Endothelial cell of umbilical vein (primary cell): Measurements from ENCODE around the gene C12orf50. TPM values are rescaled to one million over a fixed set of nuclear protein-coding genes. Genes with fewer than 3 reads are reported as not detected.

Source experiments
- BruUV-seq: library from RNA; stranded (reverse); fragments of 400-500 nt; replicated peaks from 2 replicates; lab custom pipeline; 2021; lab: Mats Ljungman, UMichigan
- CTCF ChIA-PET: fragments of 300-600, 350-600 bp; sonication (Branson Sonifier 250); formaldehyde crosslinking; loops from one replicate; lab custom pipeline; 2021; ENCODE audit warnings: antibody characterized with exemption, inconsistent platforms; lab: Charles Lee
- POLR2A ChIA-PET: fragments of 300-600, 350-600 bp; sonication (Branson Sonifier 250); formaldehyde crosslinking; loops from one replicate; lab custom pipeline; 2021; ENCODE audit warnings: antibody characterized with exemption, inconsistent platforms; lab: Charles Lee
- DNase-seq: peaks from one replicate; pipeline ENCODE4 v3.0.0-alpha.2; 2011; ENCODE audit warnings: low read depth, low spot score
- FAIRE-seq: peaks from 2 replicates; lab custom pipeline; 2011; peaks lifted over from hg19 to GRCh38; lab: Jason Lieb, UNC
- H2AFZ ChIP-seq: 2 replicates; pipeline ENCODE4 v1.6.0; 2012; ENCODE audit warnings: low read depth, low read length, control low read depth, inconsistent platforms
- H3K27ac ChIP-seq: 2 replicates; pipeline ENCODE4 v1.5.1; 2011; ENCODE audit warnings: low read depth, mild to moderate bottlenecking, control low read depth, low read length, moderate library complexity; ENCODE audit not compliant: insufficient read depth
- H3K27me3 ChIP-seq, 2 experiments: 2 replicates each; pipeline versions ENCODE4 v1.6.0 to v1.6.1; 2011; ENCODE audit warnings: low read length in 2 of 2, mixed read lengths in 1 of 2; ENCODE audit not compliant: control insufficient read depth in 2 of 2, insufficient read depth in 2 of 2
- H3K36me3 ChIP-seq, 2 experiments: 2 replicates in 1 of 2; 3 replicates in 1 of 2; pipeline ENCODE4 v1.5.1; 2011; ENCODE audit warnings: low read length in 2 of 2, mild to moderate bottlenecking in 1 of 2, moderate library complexity in 1 of 2; ENCODE audit not compliant: control insufficient read depth in 2 of 2, insufficient read depth in 2 of 2; ENCODE audit errors: extremely low read depth in 1 of 2
- H3K4me1 ChIP-seq: 3 replicates; pipeline ENCODE4 v1.5.1; 2011; ENCODE audit warnings: mild to moderate bottlenecking, low read length; ENCODE audit not compliant: control insufficient read depth, insufficient read depth; ENCODE audit errors: extremely low read depth
- H3K4me2 ChIP-seq: 2 replicates; pipeline ENCODE4 v1.6.1; 2011; ENCODE audit warnings: low read length, control low read depth, mixed read lengths; ENCODE audit not compliant: insufficient read depth
- H3K4me3 ChIP-seq, 3 experiments: fragments of 200-600 bp in 1 of 3; sonication (generic), shearing (Covaris generic) in 1 of 3; replicated peaks in 1 of 3; 2 replicates each; pipeline ENCODE4 v1.5.1; 2011 to 2016; ENCODE audit warnings: control low read depth in 3 of 3, low read length in 3 of 3, mild to moderate bottlenecking in 2 of 3, inconsistent platforms in 1 of 3, low read depth in 1 of 3, moderate library complexity in 1 of 3; ENCODE audit not compliant: insufficient read depth in 1 of 3
- H3K79me2 ChIP-seq: 2 replicates; pipeline ENCODE4 v1.6.0; 2012; ENCODE audit warnings: low read length, inconsistent platforms; ENCODE audit not compliant: control insufficient read depth, insufficient read depth
- H3K9ac ChIP-seq: replicated peaks from 2 replicates; pipeline ENCODE3; 2011; ENCODE audit warnings: low read length, control low read depth; ENCODE audit not compliant: insufficient read depth; ENCODE audit errors: extremely low read depth
- H3K9me1 ChIP-seq: replicated peaks from 3 replicates; pipeline ENCODE4 v1.6.0; 2011; ENCODE audit warnings: mild to moderate bottlenecking, low read length; ENCODE audit not compliant: control insufficient read depth, insufficient read depth; ENCODE audit errors: extremely low read depth
- H3K9me3 ChIP-seq: replicated peaks from 2 replicates; pipeline ENCODE4 v1.5.1; 2012; ENCODE audit warnings: low read length, inconsistent platforms; ENCODE audit not compliant: control insufficient read depth, insufficient read depth
- H4K20me1 ChIP-seq: replicated peaks from 2 replicates; pipeline ENCODE3; 2011; ENCODE audit warnings: mild to moderate bottlenecking, low read length; ENCODE audit not compliant: control insufficient read depth, insufficient read depth; ENCODE audit errors: extremely low read depth
- EZH2 ChIP-seq: IDR thresholded peaks from 2 replicates; pipeline ENCODE4 v1.6.1; 2012; ENCODE audit warnings: borderline replicate concordance, low read depth, mild to moderate bottlenecking, moderate library complexity, low read length, inconsistent platforms; ENCODE audit not compliant: severe bottlenecking
- FOS ChIP-seq: IDR thresholded peaks from 2 replicates; pipeline ENCODE4 v1.6.1; 2011; ENCODE audit warnings: mild to moderate bottlenecking, low read length, moderate library complexity, borderline replicate concordance; ENCODE audit not compliant: insufficient read depth
- GATA2 ChIP-seq: IDR thresholded peaks from 2 replicates; pipeline ENCODE4 v1.7.0; 2011; ENCODE audit warnings: low read depth, mild to moderate bottlenecking, moderate library complexity, mixed read lengths, low read length; ENCODE audit not compliant: insufficient read length, insufficient read depth
- JUN ChIP-seq: IDR thresholded peaks from 2 replicates; pipeline ENCODE4 v1.6.1; 2011; ENCODE audit warnings: borderline replicate concordance, low read depth; ENCODE audit not compliant: insufficient read length, insufficient read depth
- MYC ChIP-seq: IDR thresholded peaks from one replicate; pipeline ENCODE4 v1.6.1; 2011; ENCODE audit warnings: mild to moderate bottlenecking, low read depth, low read length
- POLR2A ChIP-seq: IDR thresholded peaks from 2 replicates; pipeline ENCODE4 v1.6.1; 2012; ENCODE audit warnings: low read depth, mild to moderate bottlenecking, control low read depth, low read length
- POLR2AphosphoS5 ChIP-seq: IDR thresholded peaks from 2 replicates; pipeline ENCODE4 v1.6.1; 2012; ENCODE audit warnings: low read depth, mild to moderate bottlenecking, control low read depth, low read length, moderate library complexity; ENCODE audit not compliant: insufficient read depth
- dilution Hi-C: fragments of 300-500 bp; cut with MboI; formaldehyde crosslinking; loops from one replicate; pipeline ENCODE4 v1.15.0; 2019; ENCODE audit warnings: low sequenced_read_pairs; ENCODE audit not compliant: extremely low pct_ligation_motif_present
- intact Hi-C: fragments of 100-400 bp; cut with micrococcal nuclease; formaldehyde crosslinking; loops from one replicate; pipeline ENCODE4 v1.10.0; 2022
- polyA plus RNA-seq, 4 experiments: library from polyadenylated mRNA; depleted of rRNA in 3 of 4; stranded (reverse) in 3 of 4; unstranded in 1 of 4; fragments of >200 nt; gene quantifications; 2 replicates each; pipeline versions ENCODE4 v1.2.1 to v1.2.3, GENCODE V29; 2011 to 2012; ENCODE audit warnings: missing spikeins in 1 of 4
- total RNA-seq: library from RNA; stranded (reverse); gene quantifications from 2 replicates; pipeline ENCODE4 v1.2.3, GENCODE V29; 2021
- TF ChIP-seq, protein P1 (sequence below): IDR thresholded peaks from 2 replicates; pipeline ENCODE4 v1.6.1; 2011; ENCODE audit not compliant: insufficient read depth, insufficient read length
- TF ChIP-seq, protein P2 (sequence below), 2 donors: IDR thresholded peaks; 1 replicate in 1 of 2; 2 replicates in 1 of 2; pipeline ENCODE4 v1.5.1; 2011; ENCODE audit warnings: low read length in 2 of 2, mild to moderate bottlenecking in 2 of 2, moderate library complexity in 2 of 2, control low read depth in 1 of 2, inconsistent platforms in 1 of 2, low read depth in 1 of 2; ENCODE audit not compliant: insufficient read depth in 1 of 2; ENCODE audit errors: extremely low read depth in 1 of 2

C12orf50 gene
- total and polyA plus RNA-seq, 2 donors (not counting 3 experiments of a cell fraction or from before 2014, with no cell fraction given) = 0.31 TPM; not detected in 1

DNA sequence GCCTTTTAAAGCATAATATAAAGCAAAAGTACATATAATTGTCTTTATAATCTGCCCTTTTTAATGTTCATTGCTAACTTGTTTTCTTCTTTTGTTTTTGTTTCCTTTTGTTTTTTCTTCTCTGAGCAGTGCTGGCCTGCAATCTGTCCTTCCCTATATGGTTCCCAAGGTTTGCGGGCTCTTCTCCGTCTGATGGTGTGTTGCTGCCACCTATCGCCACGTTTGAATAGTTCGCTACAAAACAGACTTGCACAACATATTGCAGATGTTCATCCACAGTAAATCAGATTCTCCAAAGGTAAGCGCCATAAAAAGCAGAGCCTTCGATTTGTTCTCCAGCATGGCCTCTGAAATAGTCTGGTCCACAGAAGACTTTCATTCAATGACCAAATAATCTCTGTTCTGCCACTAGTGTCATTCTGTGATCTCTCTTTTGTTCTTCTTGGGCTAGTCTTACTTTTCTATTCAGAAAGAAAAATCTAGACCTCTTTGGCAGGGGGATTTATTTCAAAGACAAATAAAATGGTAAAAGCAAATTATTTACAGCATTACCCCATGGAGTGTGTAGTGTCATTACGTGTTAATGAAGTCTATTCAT lies 33.5 kb downstream of the C12orf50 start:
- no peaks in the 10 kb centered on the region for H4K20me1 ChIP-seq
- H2AFZ ChIP-seq = peak overlapping the region; percentile 13
- H3K9ac ChIP-seq = no peak overlapping the region
- BruUV-seq = no TSS peak
- H3K4me3 ChIP-seq = no peak overlapping the region
- dilution Hi-C loops (no loop called here), intact Hi-C loops (loop anchor here (5.0 kb wide), 2 partner anchors 128 to 148 kb away; no protein-coding TSS in a partner anchor)
- H3K27ac ChIP-seq = no peak overlapping the region
- H3K79me2 ChIP-seq = no peaks in the 10 kb centered on the region
- H3K4me2 ChIP-seq = no peak overlapping the region
- H3K9me1 ChIP-seq = no peaks in the 10 kb centered on the region
- FAIRE-seq (peak; percentile 94), DNase-seq (peak; percentile 74)
- no peaks in the 10 kb centered on the region for H3K4me1 ChIP-seq
- ChIA-PET POLR2A (no interaction called here), CTCF (interaction anchor here (1.3 kb wide), 1 partner anchor 8 kb away, joined by 3 read pairs; no protein-coding TSS in a partner anchor)
- no peaks in the 10 kb centered on the region for H3K9me3 ChIP-seq
- H3K36me3 ChIP-seq = no peaks in the 10 kb centered on the region
- H3K27me3 ChIP-seq = no peaks in the 10 kb centered on the region
- TF ChIP-seq POLR2AphosphoS5 (no peak), EZH2 (no peak), JUN (no peak), POLR2A (no peak), MYC (no peak), FOS (no peak), GATA2 (no peak)
- TF ChIP-seq, protein P1, sequence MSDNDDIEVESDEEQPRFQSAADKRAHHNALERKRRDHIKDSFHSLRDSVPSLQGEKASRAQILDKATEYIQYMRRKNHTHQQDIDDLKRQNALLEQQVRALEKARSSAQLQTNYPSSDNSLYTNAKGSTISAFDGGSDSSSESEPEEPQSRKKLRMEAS = no peak
- TF ChIP-seq, protein P2, sequence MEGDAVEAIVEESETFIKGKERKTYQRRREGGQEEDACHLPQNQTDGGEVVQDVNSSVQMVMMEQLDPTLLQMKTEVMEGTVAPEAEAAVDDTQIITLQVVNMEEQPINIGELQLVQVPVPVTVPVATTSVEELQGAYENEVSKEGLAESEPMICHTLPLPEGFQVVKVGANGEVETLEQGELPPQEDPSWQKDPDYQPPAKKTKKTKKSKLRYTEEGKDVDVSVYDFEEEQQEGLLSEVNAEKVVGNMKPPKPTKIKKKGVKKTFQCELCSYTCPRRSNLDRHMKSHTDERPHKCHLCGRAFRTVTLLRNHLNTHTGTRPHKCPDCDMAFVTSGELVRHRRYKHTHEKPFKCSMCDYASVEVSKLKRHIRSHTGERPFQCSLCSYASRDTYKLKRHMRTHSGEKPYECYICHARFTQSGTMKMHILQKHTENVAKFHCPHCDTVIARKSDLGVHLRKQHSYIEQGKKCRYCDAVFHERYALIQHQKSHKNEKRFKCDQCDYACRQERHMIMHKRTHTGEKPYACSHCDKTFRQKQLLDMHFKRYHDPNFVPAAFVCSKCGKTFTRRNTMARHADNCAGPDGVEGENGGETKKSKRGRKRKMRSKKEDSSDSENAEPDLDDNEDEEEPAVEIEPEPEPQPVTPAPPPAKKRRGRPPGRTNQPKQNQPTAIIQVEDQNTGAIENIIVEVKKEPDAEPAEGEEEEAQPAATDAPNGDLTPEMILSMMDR (IDR thresholded peaks at IDR 0.05; ENCODE audit: extremely low read depth in 1 of 2, insufficient read depth in 1 of 2, low read depth in 1 of 2, low read length in 2 of 2) = peak; percentile 65 to 66
